Suprapubic skin (tissue), 4 donors: ENCODE measurements around the gene RNASE4.

ENCODE experiments used
- EP300 ChIP-seq: sonication (generic); formaldehyde crosslinking; IDR thresholded peaks from one replicate; pipeline ENCODE4 v1.6.1; 2017; ENCODE audit warnings: antibody characterized with exemption
- POLR2A ChIP-seq, 2 donors: fragments of 450-650 bp; IDR thresholded peaks; one replicate each; pipeline ENCODE4 v1.6.1; 2017; ENCODE audit warnings: antibody characterized with exemption in 2 of 2, mild to moderate bottlenecking in 2 of 2, moderate library complexity in 2 of 2
- POLR2AphosphoS5 ChIP-seq, 3 donors: sonication (generic); formaldehyde crosslinking; IDR thresholded peaks; one replicate each; pipeline ENCODE4 v1.6.1; 2017; ENCODE audit warnings: antibody characterized with exemption in 3 of 3
- TF ChIP-seq, protein P1 (sequence below), 2 donors: fragments of 200-600 bp in 1 of 2; fragments of 450-650 bp in 1 of 2; sonication (generic) in 1 of 2; IDR thresholded peaks; one replicate each; pipeline ENCODE4 v1.5.1; 2016 to 2019; ENCODE audit warnings: antibody characterized with exemption in 2 of 2, mild to moderate bottlenecking in 1 of 2, moderate library complexity in 1 of 2

DNA sequence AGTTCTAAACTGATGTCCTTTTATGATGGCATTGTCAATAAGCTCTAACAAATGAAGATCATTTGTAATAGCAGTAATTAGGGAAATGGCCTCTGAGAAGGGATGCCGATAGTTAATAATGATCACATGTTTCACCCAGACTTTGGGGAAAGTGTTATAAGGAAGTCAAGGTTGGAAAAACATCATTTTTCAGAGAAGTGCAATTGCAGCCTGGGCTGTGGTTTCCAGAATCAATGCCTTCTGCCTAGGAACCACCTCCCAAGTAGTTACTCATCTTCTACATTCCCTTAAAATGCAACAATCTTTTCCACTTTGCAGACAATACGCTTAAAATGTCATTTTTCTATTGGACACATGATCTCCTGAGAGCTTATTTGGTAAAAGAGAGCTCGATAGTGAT, 62.2 kb downstream of the RNASE4 start:
- TF ChIP-seq, protein P1, sequence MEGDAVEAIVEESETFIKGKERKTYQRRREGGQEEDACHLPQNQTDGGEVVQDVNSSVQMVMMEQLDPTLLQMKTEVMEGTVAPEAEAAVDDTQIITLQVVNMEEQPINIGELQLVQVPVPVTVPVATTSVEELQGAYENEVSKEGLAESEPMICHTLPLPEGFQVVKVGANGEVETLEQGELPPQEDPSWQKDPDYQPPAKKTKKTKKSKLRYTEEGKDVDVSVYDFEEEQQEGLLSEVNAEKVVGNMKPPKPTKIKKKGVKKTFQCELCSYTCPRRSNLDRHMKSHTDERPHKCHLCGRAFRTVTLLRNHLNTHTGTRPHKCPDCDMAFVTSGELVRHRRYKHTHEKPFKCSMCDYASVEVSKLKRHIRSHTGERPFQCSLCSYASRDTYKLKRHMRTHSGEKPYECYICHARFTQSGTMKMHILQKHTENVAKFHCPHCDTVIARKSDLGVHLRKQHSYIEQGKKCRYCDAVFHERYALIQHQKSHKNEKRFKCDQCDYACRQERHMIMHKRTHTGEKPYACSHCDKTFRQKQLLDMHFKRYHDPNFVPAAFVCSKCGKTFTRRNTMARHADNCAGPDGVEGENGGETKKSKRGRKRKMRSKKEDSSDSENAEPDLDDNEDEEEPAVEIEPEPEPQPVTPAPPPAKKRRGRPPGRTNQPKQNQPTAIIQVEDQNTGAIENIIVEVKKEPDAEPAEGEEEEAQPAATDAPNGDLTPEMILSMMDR (IDR thresholded peaks at IDR 0.05): no peak
- no peak for TF ChIP-seq EP300
- TF ChIP-seq POLR2AphosphoS5 (IDR thresholded peaks at IDR 0.05): no peak
- TF ChIP-seq POLR2A (IDR thresholded peaks at IDR 0.05): no peak
